HL-60/S4 treated with retinoic acid at 250 ng/mL for 4 days and 3 days (cell line): ENCODE results near the gene TIMP2.
"Not testable (repeated sequence)": the region's sequence is repeated elsewhere in the genome, so short reads cannot be mapped to it uniquely, and the experiment has no call there.

Experiments used
- in situ Hi-C: fragments of 300-500 bp; cut with MboI; formaldehyde crosslinking; loops from 2 replicates; pipeline ENCODE4 v1.7.0; 2022; ENCODE audit warnings: low sequenced_read_pairs

TIMP2 gene

GRCh38 chr17:78892936-78893379 lies 32.2 kb downstream of the TIMP2 start:
- in situ Hi-C loops: no loop called here

DNA sequence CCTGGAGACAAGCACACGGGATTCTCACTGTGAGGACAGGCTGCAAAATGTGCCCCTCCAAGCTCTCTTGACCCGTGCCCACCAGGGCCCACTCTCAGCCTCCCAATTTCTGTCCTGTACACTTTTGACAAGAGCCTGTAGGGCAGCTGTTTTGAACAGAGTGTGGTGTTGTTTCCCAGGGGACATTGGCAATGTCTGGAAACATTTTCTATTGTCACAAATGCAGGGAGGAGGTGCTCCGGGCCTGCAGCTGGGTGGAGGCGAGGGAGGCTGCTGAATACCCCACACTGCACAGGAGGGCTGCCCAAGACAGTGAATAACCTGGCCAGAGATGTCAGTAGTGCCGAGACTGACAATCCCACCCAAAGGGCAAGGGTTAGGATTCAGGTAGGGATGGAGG lies 32.7 kb downstream of the TIMP2 start:
- in situ Hi-C loops: no loop called here

GRCh38 chr17:78892062-78892456 lies 33.1 kb downstream of the TIMP2 start:
- in situ Hi-C loops: no loop called here

DNA sequence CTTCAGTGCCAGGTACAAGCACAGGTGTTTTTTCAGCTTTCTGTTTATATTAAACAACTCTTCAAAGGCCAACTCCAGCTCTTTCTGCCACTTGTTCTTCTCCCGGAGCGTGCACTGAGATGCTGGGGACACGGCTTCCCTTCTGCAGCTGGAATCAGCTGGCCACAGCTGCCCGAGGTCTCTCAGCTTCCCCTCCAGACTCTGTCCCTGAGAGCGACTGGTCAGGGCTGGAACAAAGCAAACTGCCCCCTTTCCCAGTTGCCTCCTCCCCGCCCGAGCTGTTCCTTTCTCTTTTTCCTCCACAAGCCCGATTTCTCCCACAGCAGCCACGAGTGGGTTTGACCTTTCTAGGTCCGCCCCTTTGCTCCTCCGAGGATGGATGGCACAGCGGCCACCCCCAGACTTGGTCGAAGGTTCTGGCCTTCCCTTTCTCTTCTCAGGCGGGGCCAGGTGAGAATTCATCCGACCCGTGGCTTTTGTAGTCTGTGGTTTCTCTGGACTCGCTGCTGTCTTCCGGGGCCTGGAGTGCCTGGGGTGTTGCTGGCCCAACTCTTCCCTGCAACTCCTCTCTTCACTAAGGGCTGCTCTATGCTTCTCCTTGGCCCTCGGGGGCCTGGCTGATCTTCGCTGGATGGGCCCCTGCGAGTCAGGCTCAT lies 33.7 kb downstream of the TIMP2 start:
- in situ Hi-C loops: no loop called here

GRCh38 chr17:78890498-78890897 lies 34.7 kb downstream of the TIMP2 start:
- in situ Hi-C loops: no loop called here

GRCh38 chr17:78890096-78890495 lies 35.1 kb downstream of the TIMP2 start:
- in situ Hi-C loops: not testable (repeated sequence)

GRCh38 chr17:78889531-78889930 lies 35.7 kb downstream of the TIMP2 start:
- in situ Hi-C loops: no loop called here

DNA sequence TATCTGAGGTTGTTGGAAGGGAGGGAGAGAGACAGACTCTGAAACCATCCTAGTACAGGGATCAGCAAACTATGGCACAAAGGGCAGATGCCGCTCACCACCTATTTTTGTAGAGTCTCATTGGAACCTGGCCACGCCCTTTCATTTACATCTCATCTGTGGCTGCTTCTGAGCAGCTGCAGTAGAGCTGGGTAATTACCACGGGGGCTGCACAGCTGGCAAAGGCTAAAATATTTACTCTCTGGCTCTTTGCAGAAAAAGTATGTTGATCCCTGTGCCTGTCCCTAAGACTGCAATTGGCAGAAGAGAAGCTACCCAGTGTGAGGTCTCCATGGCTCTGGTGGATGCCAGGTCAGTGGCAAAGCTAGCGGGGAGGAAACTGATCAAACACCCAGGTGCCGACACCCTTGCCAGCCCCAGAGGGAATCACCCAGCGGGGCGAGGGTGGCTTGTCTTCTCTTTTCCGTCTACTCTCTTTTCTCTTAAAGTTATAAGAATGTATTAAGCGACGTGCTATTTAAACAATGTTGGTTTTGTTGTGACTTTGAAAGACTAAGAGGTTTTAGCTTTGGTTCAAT lies 36.2 kb downstream of the TIMP2 start:
- in situ Hi-C loops: no loop called here

DNA sequence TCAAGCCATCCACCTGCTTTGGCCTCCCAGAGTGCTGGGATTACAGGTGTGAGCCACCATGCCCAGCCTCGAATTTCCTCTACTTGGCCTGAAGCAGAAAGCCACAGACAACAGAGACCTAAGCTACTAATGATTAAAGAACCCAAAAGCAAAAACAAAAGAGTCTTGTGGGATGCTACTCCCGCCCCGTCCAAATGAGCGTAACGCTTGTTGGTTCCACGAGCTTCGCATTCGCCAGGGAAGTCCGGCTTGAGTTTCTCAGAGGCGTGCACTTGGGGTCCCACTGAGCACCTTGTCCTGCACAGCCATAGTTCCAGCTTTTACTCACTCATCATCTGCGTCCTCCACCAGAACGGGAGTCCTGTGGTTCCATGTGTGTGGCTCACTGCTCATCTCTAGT lies 38.2 kb downstream of the TIMP2 start:
- in situ Hi-C loops: no loop called here

DNA sequence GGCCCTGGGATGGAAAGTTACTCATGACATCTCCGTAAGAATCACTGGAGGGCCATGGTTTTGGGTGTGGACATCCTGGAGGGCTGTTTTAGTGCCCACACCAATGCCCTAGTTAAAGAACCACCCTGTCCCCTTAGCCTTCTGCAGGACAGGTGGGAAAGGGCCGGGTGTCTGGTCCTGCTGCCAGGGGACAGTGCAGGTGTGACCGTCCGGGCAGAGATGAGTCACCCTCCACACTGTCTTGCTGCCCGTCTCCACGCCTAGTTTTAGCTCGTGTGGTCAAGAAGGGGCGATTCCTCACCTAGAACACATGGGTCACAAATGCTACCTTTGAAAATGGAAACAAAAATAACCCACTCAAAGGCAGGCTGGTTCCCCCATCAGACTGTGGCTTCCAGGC lies 39.2 kb downstream of the TIMP2 start:
- in situ Hi-C loops: no loop called here

- in situ Hi-C loops: no loop called here
These were observed 40.1 kb downstream of the TIMP2 start for GRCh38 chr17:78884876-78885667.

DNA sequence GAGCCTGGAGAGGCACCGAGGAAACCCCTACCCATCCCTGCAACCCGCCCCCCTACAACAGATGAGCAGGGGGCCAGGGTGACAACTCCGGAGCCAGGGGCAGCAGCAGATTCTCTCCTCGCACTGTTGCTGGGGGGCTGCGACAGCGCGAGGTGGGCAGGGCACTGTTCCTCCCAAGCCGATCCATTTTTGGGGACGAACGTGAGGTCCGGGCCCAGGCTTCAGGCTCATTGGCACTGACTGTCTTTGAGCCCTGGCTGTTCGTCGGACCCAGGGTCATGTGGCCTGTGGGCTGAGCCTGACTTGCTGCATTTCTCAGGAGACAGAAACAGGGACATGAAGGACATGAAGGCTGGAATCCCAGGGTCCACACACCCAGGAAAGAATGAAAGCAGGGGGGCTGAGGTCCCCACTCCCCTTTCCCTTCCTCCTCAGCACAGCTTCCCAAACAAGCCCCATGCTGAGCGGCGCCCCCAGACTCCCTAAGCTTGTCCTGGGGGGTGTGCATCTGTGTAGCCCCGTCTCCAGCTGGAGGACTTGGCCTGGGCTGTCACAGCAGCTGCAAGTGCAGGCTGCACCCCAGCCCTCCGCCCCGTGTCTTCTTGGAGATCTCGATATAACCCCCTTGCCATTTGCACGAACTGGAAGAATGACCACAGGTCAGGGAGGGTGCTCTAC lies 40.9 kb downstream of the TIMP2 start:
- in situ Hi-C loops: no loop called here

DNA sequence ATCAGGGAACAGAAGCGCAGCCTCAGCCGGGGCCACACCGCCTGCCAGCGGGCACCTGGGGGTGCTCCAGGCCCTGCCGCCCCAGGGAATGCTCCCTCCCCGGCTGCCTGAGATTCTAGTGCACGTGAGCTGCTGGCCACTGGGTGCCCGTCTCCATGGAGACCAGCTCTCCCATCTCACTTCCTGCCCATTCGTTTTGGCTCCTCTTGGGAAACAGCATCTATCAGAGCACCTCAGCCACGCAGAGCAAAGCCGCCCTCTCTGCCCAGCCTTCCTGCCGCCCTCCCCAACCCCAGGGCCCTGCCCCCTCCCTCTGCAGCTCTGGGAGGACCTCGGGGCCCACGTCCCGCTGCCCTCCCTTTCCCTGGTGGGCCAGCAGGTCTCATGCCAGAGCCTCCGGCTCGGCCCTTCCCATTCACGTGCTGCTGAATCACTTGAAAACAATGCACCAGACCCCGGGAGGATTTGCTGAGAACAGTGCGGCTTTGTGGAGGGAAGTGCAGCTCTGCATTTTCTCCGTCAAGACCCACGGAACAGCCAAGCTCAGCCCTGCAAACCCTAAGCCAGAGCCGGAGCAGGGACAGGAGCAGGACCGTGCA lies 41.6 kb downstream of the TIMP2 start:
- in situ Hi-C loops: no loop called here

GRCh38 chr17:78883089-78883532 lies 42.1 kb downstream of the TIMP2 start:
- in situ Hi-C loops: no loop called here

DNA sequence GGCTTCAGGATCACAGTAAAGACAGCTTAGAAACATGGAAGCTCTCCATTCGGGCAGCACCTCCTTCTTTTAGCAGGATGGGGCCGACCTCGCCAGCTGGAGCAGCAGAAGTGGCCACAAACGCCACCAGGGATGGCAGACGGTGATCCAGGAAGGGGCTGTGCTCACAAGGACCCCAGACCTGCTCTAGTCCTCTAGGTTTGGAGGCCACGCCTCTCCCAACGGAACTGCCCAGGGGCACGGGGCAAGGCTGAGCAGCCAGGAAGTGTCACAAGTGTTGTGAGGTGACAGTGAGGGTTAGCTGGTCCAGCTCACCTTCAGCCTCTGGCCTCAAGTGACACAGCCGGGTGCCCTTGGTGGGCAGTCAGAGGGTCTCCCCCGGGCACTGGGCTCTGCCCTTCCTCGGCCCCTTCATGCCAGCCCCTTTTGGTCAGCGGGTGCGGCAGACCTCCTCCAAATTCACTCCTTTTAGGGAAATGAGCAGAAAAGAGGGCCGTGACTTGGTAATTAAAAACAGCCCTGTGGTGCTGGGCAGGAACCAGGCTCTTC lies 42.6 kb downstream of the TIMP2 start:
- in situ Hi-C loops: no loop called here

DNA sequence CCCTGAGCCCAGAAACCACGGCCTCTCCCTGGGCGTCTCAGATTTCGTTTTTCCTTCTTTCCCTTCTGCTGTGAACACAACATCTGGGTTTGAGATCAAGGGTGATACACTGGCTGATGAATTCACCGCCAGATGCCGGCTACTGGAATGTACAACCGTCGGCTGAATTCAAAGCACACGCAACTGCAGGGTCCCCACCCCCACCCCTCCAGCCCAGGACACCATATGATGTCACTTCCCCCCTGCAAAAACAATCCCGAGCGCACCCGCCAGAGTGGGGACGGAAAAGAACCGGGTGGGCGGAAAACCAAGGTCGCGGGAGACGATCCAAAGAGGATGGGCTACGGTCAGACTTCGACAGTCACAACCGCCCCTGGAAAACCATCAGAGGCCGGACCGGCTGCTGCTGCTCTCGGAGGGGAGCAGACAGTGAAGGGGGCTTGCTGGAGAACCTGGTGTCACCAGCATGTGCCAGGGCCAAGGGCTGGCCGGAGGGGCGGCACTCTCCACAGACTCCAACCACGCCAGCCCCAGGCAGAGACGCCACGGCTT lies 45.5 kb downstream of the TIMP2 start:
- in situ Hi-C loops: no loop called here

DNA sequence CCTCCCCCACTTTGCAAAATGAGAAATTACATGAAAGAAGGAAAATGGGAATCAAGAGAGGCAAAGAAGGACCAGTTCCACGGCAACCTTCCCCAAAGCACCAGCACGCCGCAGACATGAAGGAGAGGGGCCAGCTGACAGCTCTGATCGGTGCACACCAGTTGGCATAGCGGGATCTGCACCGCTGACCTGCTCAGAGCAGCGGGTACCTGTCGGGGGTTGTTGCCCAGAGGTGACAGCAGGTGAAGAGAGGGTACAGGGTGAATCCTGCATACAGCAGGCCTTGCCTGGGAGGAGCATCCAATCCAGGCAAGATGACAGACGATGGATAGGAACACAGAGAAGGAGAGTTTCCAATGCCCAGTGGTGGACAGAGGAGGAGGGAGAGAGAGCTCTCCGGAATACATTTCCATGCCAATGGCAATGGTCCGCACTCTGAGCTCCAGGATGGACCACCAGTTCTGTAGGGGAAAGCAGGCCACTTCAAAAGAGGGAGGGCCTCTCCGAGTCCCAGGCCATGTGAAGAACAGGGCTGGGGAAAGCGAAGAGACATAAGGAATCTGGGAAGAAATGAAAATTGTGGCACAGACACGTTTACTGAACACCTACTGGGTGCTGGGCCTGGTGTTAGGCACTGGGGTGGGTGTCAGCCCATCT lies 46.2 kb downstream of the TIMP2 start:
- in situ Hi-C loops: no loop called here

DNA sequence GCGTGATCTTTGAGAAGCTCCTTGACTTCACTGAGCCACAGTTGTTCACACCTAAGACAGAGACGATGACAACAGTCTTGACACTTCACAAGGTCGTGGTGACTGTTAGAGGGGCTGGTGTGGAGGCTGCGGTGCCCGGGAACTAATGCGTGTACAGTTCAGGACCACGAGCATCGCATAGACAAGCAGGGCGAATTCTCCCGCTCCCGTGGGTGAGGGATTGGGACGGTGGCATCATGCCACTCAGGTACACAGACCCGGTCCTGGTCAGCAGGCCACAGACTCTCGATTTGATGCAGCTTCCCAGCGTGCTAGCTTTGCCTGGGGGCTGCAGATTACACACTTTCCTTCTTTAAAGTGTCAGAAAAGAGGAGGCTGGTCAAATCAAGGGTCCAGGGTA lies 46.9 kb downstream of the TIMP2 start:
- in situ Hi-C loops: no loop called here

GRCh38 chr17:78876954-78877517 lies 48.2 kb downstream of the TIMP2 start:
- in situ Hi-C loops: not testable (repeated sequence)
